Measurements from ENCODE around the gene COQ10A.
A peak's percentile ranks its signal among the peaks of the same experiment; 100 is the strongest.

- TF ChIP-seq POLR2AphosphoS5 (IDR thresholded peaks at IDR 0.05) = peak; percentile 99
- peak in 3 of 5 experiments; percentile 5 to 48 (median 33) for TF ChIP-seq CTCF (IDR thresholded peaks at IDR 0.05)
These were observed 44.8 kb upstream of the COQ10A start, which contains the start of gene RNF41 for GRCh38 chr12:56221757-56222530.
